Smooth muscle cell (in vitro differentiated cells): Measurements from ENCODE around the gene PTTG1. TPM values are rescaled to one million over a fixed set of nuclear protein-coding genes. Genes with fewer than 3 reads are reported as not detected.

ENCODE experiments used
- DNase-seq: peaks from one replicate; lab custom pipeline; 2025; ENCODE audit not compliant: unreplicated experiment; lab: John Stamatoyannopoulos, UW
- H2AFZ ChIP-seq: fragments of 200-600 bp; sonication (generic); 2 replicates; pipeline ENCODE4 v1.6.0; 2016; ENCODE audit warnings: antibody characterized with exemption, low read depth, mild to moderate bottlenecking
- H3F3A ChIP-seq: fragments of 200-600 bp; sonication (generic); 2 replicates; pipeline ENCODE4 v1.6.0; 2017; ENCODE audit warnings: antibody characterized with exemption, low read depth
- H3K27ac ChIP-seq: fragments of 200-600 bp; sonication (generic); 2 replicates; pipeline ENCODE4 v1.5.1; 2016; ENCODE audit warnings: low read depth, mild to moderate bottlenecking
- H3K27me3 ChIP-seq: fragments of 200-600 bp; sonication (generic); 2 replicates; pipeline ENCODE4 v1.6.1; 2016; ENCODE audit warnings: low read depth, mild to moderate bottlenecking
- H3K36me3 ChIP-seq: fragments of 200-600 bp; sonication (generic); 2 replicates; pipeline ENCODE4 v1.5.1; 2016; ENCODE audit warnings: low read depth
- H3K4me1 ChIP-seq: fragments of 200-600 bp; sonication (generic); 2 replicates; pipeline ENCODE4 v1.5.1; 2016; ENCODE audit warnings: low read depth
- H3K4me2 ChIP-seq: fragments of 200-600 bp; sonication (generic); 2 replicates; pipeline ENCODE4 v1.6.0; 2016; ENCODE audit warnings: mild to moderate bottlenecking
- H3K4me3 ChIP-seq: fragments of 200-600 bp; sonication (generic); 2 replicates; pipeline ENCODE4 v1.5.1; 2016; ENCODE audit warnings: mild to moderate bottlenecking
- H3K79me2 ChIP-seq: fragments of 200-600 bp; sonication (generic); 2 replicates; pipeline ENCODE4 v1.6.0; 2016; ENCODE audit warnings: low read depth, mild to moderate bottlenecking
- H3K9ac ChIP-seq: fragments of 200-600 bp; sonication (generic); 2 replicates; pipeline ENCODE4 v1.6.0; 2016; ENCODE audit warnings: low read depth
- H3K9me3 ChIP-seq: fragments of 200-600 bp; sonication (generic); replicated peaks from 2 replicates; pipeline ENCODE4 v1.5.1; 2016; ENCODE audit warnings: low read depth
- H4K20me1 ChIP-seq: fragments of 200-600 bp; sonication (generic); 2 replicates; pipeline ENCODE4 v1.6.0; 2016; ENCODE audit warnings: low read depth
- WGBS: methylation state at CpG from one replicate; pipeline ENCODE4 v1.1.7; 2016; ENCODE audit warnings: low lambda C conversion rate; 5-methylcytosine and 5-hydroxymethylcytosine counted together
- polyA plus RNA-seq: library from polyadenylated mRNA; unstranded; fragments of >200 nt; fragmentation: Nextera tagmentation; extraction: Ambion mirVana; gene quantifications from 2 replicates; pipeline ENCODE4 v1.2.1, GENCODE V29; 2016
- total RNA-seq: library from RNA; depleted of rRNA; stranded (reverse); fragments of >200 nt; gene quantifications from 2 replicates; pipeline ENCODE4 v1.2.3, GENCODE V29; 2014
- TF ChIP-seq, protein P1 (sequence below): fragments of 200-600 bp; sonication (generic); IDR thresholded peaks from 2 replicates; pipeline ENCODE4 v1.5.1; 2017; ENCODE audit warnings: borderline replicate concordance, mild to moderate bottlenecking, antibody characterized with exemption; ENCODE audit not compliant: insufficient read depth, poor library complexity, severe bottlenecking

PTTG1 gene
- total and polyA plus RNA-seq, 2 experiments from 2014 or later = 92.3 to 98.7 TPM

DNA sequence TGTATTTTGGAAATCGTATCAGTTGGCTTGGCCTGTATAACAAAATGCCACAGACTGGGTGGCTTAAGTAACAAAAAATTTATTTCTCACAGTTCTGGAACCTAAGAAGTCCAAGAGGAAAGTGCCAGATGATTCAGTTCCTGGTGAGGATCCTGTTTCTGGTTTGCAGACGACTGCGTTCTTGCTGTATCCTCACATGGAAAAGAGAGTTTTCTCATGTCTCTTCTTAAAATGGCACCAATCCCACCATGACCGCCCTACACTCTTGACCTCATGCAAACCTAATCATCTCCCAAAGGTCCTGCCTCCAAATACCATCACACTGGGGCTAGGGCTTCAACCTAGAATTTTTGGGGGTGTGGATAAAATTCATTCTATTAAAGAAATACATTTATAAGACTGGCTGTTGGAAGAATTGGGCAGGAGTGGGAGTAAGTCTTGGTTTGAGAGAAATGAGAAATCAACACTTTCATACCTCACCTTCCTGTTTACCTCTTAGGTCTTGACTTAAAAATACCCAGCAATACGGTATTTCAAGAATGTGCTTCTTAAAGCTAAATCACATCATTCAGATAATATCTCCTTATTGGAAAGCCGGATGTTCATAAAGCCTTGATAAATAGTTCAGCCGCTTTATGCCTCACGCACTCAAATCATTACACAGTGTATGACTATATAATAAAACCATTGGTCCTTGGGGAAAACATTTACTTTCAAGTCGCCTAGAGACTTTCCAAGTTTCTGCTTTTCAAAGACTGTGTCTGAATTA lies 28.7 kb downstream of the PTTG1 start:
- DNase-seq = no peak
- no peaks in the 10 kb centered on the region for H3K79me2 ChIP-seq
- no peaks in the 10 kb centered on the region for H3K27me3 ChIP-seq
- no peak overlapping the region for H3K9ac ChIP-seq
- no peaks in the 10 kb centered on the region for H3K36me3 ChIP-seq
- no peaks in the 10 kb centered on the region for H4K20me1 ChIP-seq
- no peaks in the 10 kb centered on the region for H3K9me3 ChIP-seq
- 94% methylated on average over 9 of the region's 9 CpGs for WGBS
- no peaks in the 10 kb centered on the region for H3F3A ChIP-seq
- H3K4me3 ChIP-seq = no peak overlapping the region
- no peak overlapping the region for H3K4me2 ChIP-seq
- TF ChIP-seq, protein P1, sequence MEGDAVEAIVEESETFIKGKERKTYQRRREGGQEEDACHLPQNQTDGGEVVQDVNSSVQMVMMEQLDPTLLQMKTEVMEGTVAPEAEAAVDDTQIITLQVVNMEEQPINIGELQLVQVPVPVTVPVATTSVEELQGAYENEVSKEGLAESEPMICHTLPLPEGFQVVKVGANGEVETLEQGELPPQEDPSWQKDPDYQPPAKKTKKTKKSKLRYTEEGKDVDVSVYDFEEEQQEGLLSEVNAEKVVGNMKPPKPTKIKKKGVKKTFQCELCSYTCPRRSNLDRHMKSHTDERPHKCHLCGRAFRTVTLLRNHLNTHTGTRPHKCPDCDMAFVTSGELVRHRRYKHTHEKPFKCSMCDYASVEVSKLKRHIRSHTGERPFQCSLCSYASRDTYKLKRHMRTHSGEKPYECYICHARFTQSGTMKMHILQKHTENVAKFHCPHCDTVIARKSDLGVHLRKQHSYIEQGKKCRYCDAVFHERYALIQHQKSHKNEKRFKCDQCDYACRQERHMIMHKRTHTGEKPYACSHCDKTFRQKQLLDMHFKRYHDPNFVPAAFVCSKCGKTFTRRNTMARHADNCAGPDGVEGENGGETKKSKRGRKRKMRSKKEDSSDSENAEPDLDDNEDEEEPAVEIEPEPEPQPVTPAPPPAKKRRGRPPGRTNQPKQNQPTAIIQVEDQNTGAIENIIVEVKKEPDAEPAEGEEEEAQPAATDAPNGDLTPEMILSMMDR = no peak
- no peaks in the 10 kb centered on the region for H3K4me1 ChIP-seq
- no peak overlapping the region for H3K27ac ChIP-seq
- H2AFZ ChIP-seq = no peak overlapping the region

- Histone ChIP-seq H3K27ac (no peak overlapping the region), H3F3A (no peaks in the 10 kb centered on the region), H2AFZ (no peak overlapping the region), H3K36me3 (no peaks in the 10 kb centered on the region), H3K9me3 (no peaks in the 10 kb centered on the region), H3K4me2 (no peak overlapping the region), H3K27me3 (no peaks in the 10 kb centered on the region), H3K79me2 (no peaks in the 10 kb centered on the region), H3K4me1 (no peaks in the 10 kb centered on the region), H3K9ac (no peak overlapping the region), H4K20me1 (no peaks in the 10 kb centered on the region), H3K4me3 (no peak overlapping the region)
- 93% methylated on average over 2 of the region's 2 CpGs for WGBS
- DNase-seq = no peak
- TF ChIP-seq, protein P1 = no peak
Observed at GRCh38 chr5:160451281-160451680, 29.6 kb downstream of the PTTG1 start.

- DNase-seq = no peak
- no peak overlapping the region for H3K4me3 ChIP-seq
Observed at GRCh38 chr5:160452036-160452435, 30.4 kb downstream of the PTTG1 start.

More at GRCh38 chr5:160452036-160452435, 30.4 kb downstream of the PTTG1 start:
- Histone ChIP-seq H2AFZ (no peak overlapping the region), H3K27ac (no peak overlapping the region), H4K20me1 (no peaks in the 10 kb centered on the region), H3K4me1 (no peaks in the 10 kb centered on the region), H3K4me2 (no peak overlapping the region), H3K9me3 (no peaks in the 10 kb centered on the region), H3K36me3 (no peaks in the 10 kb centered on the region), H3K79me2 (no peaks in the 10 kb centered on the region), H3K27me3 (no peaks in the 10 kb centered on the region), H3K9ac (no peak overlapping the region), H3F3A (no peaks in the 10 kb centered on the region)
- TF ChIP-seq, protein P1 = no peak
